H1 (cell line): ENCODE data around the gene NRP2. TPM values are rescaled to one million over a fixed set of nuclear protein-coding genes. Genes with fewer than 3 reads are reported as not detected.

Source experiments
- CTCF ChIA-PET: fragments of 300-600 bp; sonication (Branson Sonifier 250); formaldehyde crosslinking; loops from one replicate; lab custom pipeline; 2021; ENCODE audit not compliant: partially characterized antibody; lab: Charles Lee
- POLR2A ChIA-PET: fragments of 300-600 bp; sonication (Branson Sonifier 250); formaldehyde crosslinking; loops from one replicate; lab custom pipeline; 2021; ENCODE audit warnings: inconsistent platforms; ENCODE audit not compliant: partially characterized antibody; lab: Charles Lee
- DNase-seq, 2 experiments: peaks; one replicate each; pipeline versions ENCODE4 v3.0.0 to v3.0.0-alpha.2; 2010 to 2022; ENCODE audit warnings: low spot score in 2 of 2, low read depth in 1 of 2, mixed read lengths in 1 of 2
- FAIRE-seq: peaks from 2 replicates; lab custom pipeline; 2011; peaks lifted over from hg19 to GRCh38; lab: Jason Lieb, UNC
- H2AFZ ChIP-seq: 2 replicates; pipeline ENCODE4 v1.8.1; 2012; ENCODE audit warnings: low read length, inconsistent platforms
- H2AK5ac ChIP-seq: 2 replicates; pipeline ENCODE4 v1.6.1; 2013; ENCODE audit warnings: low read depth, low read length
- H2BK120ac ChIP-seq: replicated peaks from 2 replicates; pipeline ENCODE3; 2013; ENCODE audit warnings: low read depth, low read length, inconsistent platforms
- H2BK12ac ChIP-seq: 2 replicates; pipeline ENCODE4 v1.6.1; 2013; ENCODE audit warnings: low read depth, low read length
- H2BK15ac ChIP-seq: 2 replicates; pipeline ENCODE4 v1.6.1; 2013; ENCODE audit warnings: low read length
- H2BK20ac ChIP-seq: 2 replicates; pipeline ENCODE4 v1.6.1; 2013; ENCODE audit warnings: low read length
- H2BK5ac ChIP-seq: 2 replicates; pipeline ENCODE4 v1.6.1; 2013; ENCODE audit warnings: low read depth, low read length
- H3K14ac ChIP-seq: 2 replicates; pipeline ENCODE4 v1.6.1; 2013; ENCODE audit warnings: inconsistent platforms; ENCODE audit not compliant: insufficient read length
- H3K18ac ChIP-seq: 2 replicates; pipeline ENCODE4 v1.6.1; 2013; ENCODE audit warnings: low read length; ENCODE audit errors: extremely low read depth
- H3K23ac ChIP-seq: 2 replicates; pipeline ENCODE4 v1.6.1; 2013; ENCODE audit warnings: inconsistent platforms; ENCODE audit not compliant: insufficient read length
- H3K23me2 ChIP-seq: 2 replicates; pipeline ENCODE4 v1.6.1; 2013; ENCODE audit warnings: low read depth, low read length
- H3K27ac ChIP-seq: 2 replicates; pipeline ENCODE4 v1.6.1; 2011; ENCODE audit warnings: low read depth, low read length, inconsistent platforms
- H3K27me3 ChIP-seq, 4 experiments: replicated peaks in 1 of 4; 1 replicate in 1 of 4; 2 replicates in 3 of 4; pipeline versions ENCODE4 v1.6.1 to v1.8.1; 2011 to 2013; ENCODE audit warnings: low read length in 3 of 4, mild to moderate bottlenecking in 3 of 4, inconsistent platforms in 2 of 4, mixed read lengths in 2 of 4, moderate library complexity in 1 of 4; ENCODE audit not compliant: control insufficient read depth in 3 of 4, insufficient read depth in 3 of 4; ENCODE audit errors: extremely low read depth in 1 of 4
- H3K36me3 ChIP-seq, 4 experiments: 2 replicates each; pipeline versions ENCODE4 v1.6.1 to v1.8.1; 2011 to 2013; ENCODE audit warnings: mild to moderate bottlenecking in 4 of 4, low read length in 3 of 4, moderate library complexity in 2 of 4, control low read depth in 1 of 4, inconsistent platforms in 1 of 4; ENCODE audit not compliant: insufficient read depth in 4 of 4, control insufficient read depth in 2 of 4
- H3K4ac ChIP-seq: replicated peaks from 2 replicates; pipeline ENCODE3; 2013; ENCODE audit warnings: low read length, low read depth, mixed read lengths, inconsistent platforms; ENCODE audit not compliant: insufficient read length
- H3K4me1 ChIP-seq, 4 experiments: replicated peaks in 1 of 4; 1 replicate in 1 of 4; 2 replicates in 3 of 4; pipeline versions ENCODE4 v1.6.1 to v1.8.1; 2011 to 2013; ENCODE audit warnings: low read length in 3 of 4, inconsistent platforms in 2 of 4, mixed read lengths in 1 of 4; ENCODE audit not compliant: insufficient read depth in 4 of 4, control insufficient read depth in 3 of 4
- H3K4me2 ChIP-seq, 2 experiments: 2 replicates each; pipeline versions ENCODE4 v1.6.1 to v1.8.1; 2011 to 2013; ENCODE audit warnings: low read depth in 2 of 2, low read length in 2 of 2, control low read depth in 1 of 2, inconsistent platforms in 1 of 2, mild to moderate bottlenecking in 1 of 2; ENCODE audit not compliant: insufficient read depth in 1 of 2
- H3K4me3 ChIP-seq, 4 experiments: fragments of 200-600, 300-600 bp in 1 of 4; sonication (generic), shearing (Covaris generic), sonication (Bioruptor Twin) in 1 of 4; 2 replicates each; pipeline versions ENCODE4 v1.5.1 to v1.8.1; 2011 to 2016; ENCODE audit warnings: low read length in 4 of 4, low read depth in 3 of 4, control low read depth in 2 of 4, inconsistent platforms in 2 of 4, mild to moderate bottlenecking in 2 of 4, mixed read lengths in 1 of 4, moderate library complexity in 1 of 4; ENCODE audit not compliant: insufficient read depth in 2 of 4; ENCODE audit errors: extremely low read depth in 1 of 4
- H3K56ac ChIP-seq: replicated peaks from 2 replicates; pipeline ENCODE3; 2013; ENCODE audit warnings: low read depth, mild to moderate bottlenecking, mixed read lengths, low read length, inconsistent platforms; ENCODE audit not compliant: insufficient read length
- H3K79me1 ChIP-seq: 2 replicates; pipeline ENCODE4 v1.6.1; 2013; ENCODE audit warnings: low read depth, low read length, control low read depth
- H3K79me2 ChIP-seq, 2 experiments: 2 replicates each; pipeline versions ENCODE4 v1.6.1 to v1.8.1; 2012 to 2013; ENCODE audit warnings: low read length in 2 of 2, mild to moderate bottlenecking in 2 of 2, inconsistent platforms in 1 of 2; ENCODE audit not compliant: insufficient read depth in 2 of 2, control insufficient read depth in 1 of 2
- H3K9ac ChIP-seq, 4 experiments: replicated peaks in 1 of 4; 1 replicate in 1 of 4; 2 replicates in 3 of 4; pipeline versions ENCODE4 v1.6.1 to v1.8.1; 2011 to 2013; ENCODE audit warnings: low read depth in 3 of 4, low read length in 3 of 4, control low read depth in 2 of 4, mild to moderate bottlenecking in 2 of 4, moderate library complexity in 2 of 4, inconsistent platforms in 1 of 4; ENCODE audit errors: extremely low read depth in 1 of 4
- H3K9me3 ChIP-seq, 2 experiments: 2 replicates each; pipeline versions ENCODE4 v1.6.1 to v1.8.1; 2012 to 2013; ENCODE audit warnings: mild to moderate bottlenecking in 2 of 2, moderate library complexity in 2 of 2, control low read depth in 1 of 2, inconsistent platforms in 1 of 2, low read depth in 1 of 2, low read length in 1 of 2, mixed read lengths in 1 of 2; ENCODE audit not compliant: insufficient read depth in 2 of 2
- H4K20me1 ChIP-seq, 2 experiments: replicated peaks in 1 of 2; 2 replicates each; pipeline versions ENCODE3 to v1.8.1; 2011 to 2013; ENCODE audit warnings: inconsistent platforms in 2 of 2, low read length in 2 of 2, mild to moderate bottlenecking in 1 of 2; ENCODE audit not compliant: insufficient read depth in 2 of 2, control insufficient read depth in 1 of 2
- H4K5ac ChIP-seq: 2 replicates; pipeline ENCODE4 v1.6.1; 2013; ENCODE audit warnings: low read length, low read depth, mixed read lengths, inconsistent platforms; ENCODE audit not compliant: insufficient read length
- H4K8ac ChIP-seq: 2 replicates; pipeline ENCODE4 v1.8.0; 2013; ENCODE audit warnings: mild to moderate bottlenecking, moderate library complexity, low read length, inconsistent platforms; ENCODE audit not compliant: insufficient read depth; ENCODE audit errors: extremely low read depth
- H4K91ac ChIP-seq: replicated peaks from 2 replicates; pipeline ENCODE3; 2013; ENCODE audit warnings: low read length, mixed read lengths, inconsistent platforms; ENCODE audit not compliant: insufficient read length
- ATF3 ChIP-seq: IDR thresholded peaks from 2 replicates; pipeline ENCODE4 v1.6.1; 2011; ENCODE audit warnings: low read depth, mild to moderate bottlenecking, low read length; ENCODE audit not compliant: insufficient read depth
- CHD1 ChIP-seq: IDR thresholded peaks from 2 replicates; pipeline ENCODE4 v1.6.1; 2012; ENCODE audit warnings: low read depth, low read length, improper control_type of control experiment
- GTF2F1 ChIP-seq: IDR thresholded peaks from 2 replicates; pipeline ENCODE4 v1.6.1; 2012; ENCODE audit warnings: low read depth, low read length, improper control_type of control experiment, borderline replicate concordance
- HDAC2 ChIP-seq, 2 experiments: fragments of 300-600 bp in 1 of 2; sonication (generic) in 1 of 2; IDR thresholded peaks; 2 replicates each; pipeline ENCODE4 v1.6.1; 2011 to 2012; ENCODE audit warnings: low read depth in 2 of 2, low read length in 2 of 2, mild to moderate bottlenecking in 2 of 2, moderate library complexity in 2 of 2, borderline replicate concordance in 1 of 2, inconsistent platforms in 1 of 2
- JUN ChIP-seq: IDR thresholded peaks from 2 replicates; pipeline ENCODE4 v1.6.1; 2011; ENCODE audit warnings: low read depth, mild to moderate bottlenecking, improper control_type of control experiment, low read length
- KDM4A ChIP-seq: IDR thresholded peaks from one replicate; pipeline ENCODE4 v1.7.1; 2012; ENCODE audit warnings: low read depth, mild to moderate bottlenecking, moderate library complexity, low read length, inconsistent platforms; ENCODE audit not compliant: severe bottlenecking
- MAX ChIP-seq: IDR thresholded peaks from 2 replicates; pipeline ENCODE4 v1.6.1; 2012; ENCODE audit warnings: inconsistent platforms
- NANOG ChIP-seq: IDR thresholded peaks from 2 replicates; pipeline ENCODE4 v1.6.1; 2011; ENCODE audit warnings: low read length, low read depth, mild to moderate bottlenecking, inconsistent platforms; ENCODE audit not compliant: insufficient read depth, poor library complexity, severe bottlenecking
- POLR2A ChIP-seq, 2 experiments: IDR thresholded peaks; 1 replicate in 1 of 2; 2 replicates in 1 of 2; pipeline ENCODE4 v1.6.1; 2011; ENCODE audit warnings: low read depth in 2 of 2, low read length in 2 of 2, mild to moderate bottlenecking in 2 of 2; ENCODE audit errors: control extremely low read depth in 1 of 2
- RNF2 ChIP-seq: fragments of 200-900, 300-1000 bp; sonication (generic); IDR thresholded peaks from 2 replicates; pipeline ENCODE4 v1.7.1; 2016; ENCODE audit warnings: borderline replicate concordance, low read depth, mild to moderate bottlenecking, antibody characterized with exemption, low read length; ENCODE audit not compliant: poor library complexity, severe bottlenecking; ENCODE audit errors: missing control alignments
- SRF ChIP-seq: IDR thresholded peaks from 2 replicates; pipeline ENCODE4 v1.6.1; 2011; ENCODE audit warnings: mild to moderate bottlenecking, low read depth, low read length, moderate library complexity
- TAF1 ChIP-seq: IDR thresholded peaks from 2 replicates; pipeline ENCODE4 v1.6.1; 2011; ENCODE audit warnings: mild to moderate bottlenecking, low read depth, low read length
- WGBS, 2 experiments: shearing (Covaris generic) in 1 of 2; methylation state at CpG; one replicate each; pipeline versions ENCODE4 v1.1.6 to v1.1.7; 2013 to 2015; ENCODE audit warnings: low lambda C conversion rate in 2 of 2, mixed read lengths in 2 of 2, inconsistent platforms in 1 of 2, low coverage in 1 of 2, missing lambda C conversion rate in 1 of 2; ENCODE audit not compliant: insufficient replicate concordance in 2 of 2, insufficient coverage in 1 of 2, insufficient read length in 1 of 2; ENCODE audit errors: extremely low coverage in 1 of 2, missing lambda C conversion rate in 1 of 2; 5-methylcytosine and 5-hydroxymethylcytosine counted together
- polyA plus RNA-seq, 7 experiments: library from polyadenylated mRNA; depleted of rRNA in 3 of 7; stranded (reverse) in 5 of 7; unstranded in 2 of 7; fragments of >200 nt in 5 of 7; fragments of 200-250 nt in 2 of 7; gene quantifications; 1 replicate in 5 of 7; 2 replicates in 1 of 7; 4 replicates in 1 of 7; pipeline versions ENCODE4 v1.2.1 to v1.2.3, GENCODE V29; 2011 to 2013; ENCODE audit warnings: missing spikeins in 2 of 7, mixed read lengths in 2 of 7
- total RNA-seq: library from RNA; stranded (reverse); fragmentation: NEBNext Ultra II Directional; extraction: Animal tissue kit (Norgen Biotek cat#: 25700); gene quantifications from 2 replicates; pipeline ENCODE4 v1.2.1, GENCODE V29; 2021

Gene NRP2
- total and polyA plus RNA-seq, 2 of the 8 experiments (the other 6 are each of a cell fraction or from before 2014, with no cell fraction given), result 32.0 to 37.8 TPM

GRCh38 chr2:205706769-205707381 lies 24.6 kb downstream of the NRP2 start:
- Histone ChIP-seq H3K56ac (no peak overlapping the region), H3K79me1 (no peaks in the 10 kb centered on the region; the same call in 1 of the 2 replicates), H2BK5ac (no peak overlapping the region), H3K9me3 (no peaks in the 10 kb centered on the region), H2AFZ (no peak overlapping the region), H2BK15ac (no peak overlapping the region), H3K9ac (no peak overlapping the region), H3K23me2 (no peaks in the 10 kb centered on the region), H3K4me2 (no peak overlapping the region), H3K14ac (no peak overlapping the region), H2BK120ac (no peak overlapping the region), H4K91ac (no peak overlapping the region), H3K23ac (no peak overlapping the region), H4K8ac (no peak overlapping the region), H4K20me1 (no peaks in the 10 kb centered on the region), H2BK12ac (no peak overlapping the region), H3K4ac (no peak overlapping the region), H3K4me3 (no peak overlapping the region), H3K18ac (no peak overlapping the region), H2AK5ac (no peak overlapping the region), H3K27ac (no peak overlapping the region), H3K27me3 (no peaks in the 10 kb centered on the region), H3K79me2 (peaks cover 0 to 4% of the 10 kb centered on the region in 2 experiments; a peak in 2 of 4 replicates), H2BK20ac (no peak overlapping the region), H4K5ac (no peak overlapping the region), H3K4me1 (peaks cover 0 to 13% (median 7%) of the 10 kb centered on the region in 4 experiments; a peak in 3 of 7 replicates), H3K36me3 (no peaks in the 10 kb centered on the region)
- CTCF ChIA-PET, result interaction anchor here (0.5 to 1.6 kb wide), 5 partner anchors 10 to 28 kb away, joined by 3 to 8 read pairs (median 3); no protein-coding TSS in a partner anchor
- DNase-seq (no peak), FAIRE-seq (no peak)
- POLR2A ChIA-PET, result interaction anchor here (0.8 kb wide), 1 partner anchor 14 kb away, joined by 3 read pairs; no protein-coding TSS in a partner anchor
- WGBS, 2 experiments, result 81% methylated on average over 10 of the region's 10 CpGs; no CpG with 5 or more reads in 1 of the 2 experiments
- TF ChIP-seq JUN (no peak), MAX (no peak), ATF3 (no peak), SRF (no peak), POLR2A (IDR thresholded peaks at IDR 0.05; ENCODE audit: control extremely low read depth in 1 of 2, low read depth in 2 of 2, low read length in 2 of 2) (no peak), CHD1 (no peak), TAF1 (no peak), KDM4A (no peak), HDAC2 (IDR thresholded peaks at IDR 0.05; ENCODE audit: borderline replicate concordance in 1 of 2, low read depth in 2 of 2, low read length in 2 of 2) (no peak), RNF2 (no peak), NANOG (no peak), GTF2F1 (no peak)
